ENCODE results near the gene IFT88.

GRCh38 chr13:20570517-20570916 is 3.6 kb downstream of the IFT88 start:
- TF ChIP-seq ZFP3 (CRISPR knock-in tag; IDR thresholded peaks at IDR 0.05) = no peak
- TF ChIP-seq RARB (CRISPR knock-in tag; IDR thresholded peaks at IDR 0.05) = no peak
- TF ChIP-seq PATZ1 (CRISPR knock-in tag; IDR thresholded peaks at IDR 0.05; ENCODE audit: borderline replicate concordance) = no peak
- TF ChIP-seq ARNTL (CRISPR knock-in tag; IDR thresholded peaks at IDR 0.05; ENCODE audit: borderline replicate concordance, low read depth) = no peak
- TF ChIP-seq TSHZ2 (CRISPR knock-in tag; IDR thresholded peaks at IDR 0.05) = no peak
- no peak for TF ChIP-seq CSRNP3 (CRISPR knock-in tag; IDR thresholded peaks at IDR 0.05)
- no peak for TF ChIP-seq CSDC2 (CRISPR knock-in tag; IDR thresholded peaks at IDR 0.05)
- no peak for TF ChIP-seq ISL1 (CRISPR knock-in tag; IDR thresholded peaks at IDR 0.05)
- no peak for TF ChIP-seq ZNF565 (CRISPR knock-in tag; conservative IDR thresholded peaks at IDR 0.05; ENCODE audit: low read depth)
- TF ChIP-seq ZNF8 (CRISPR knock-in tag; IDR thresholded peaks at IDR 0.05) = no peak
